WTC11 (cell line): ENCODE data around the gene PSMF1.

Source experiments
- CBFB ChIP-seq: sonication (generic); formaldehyde crosslinking; IDR thresholded peaks from 2 replicates; pipeline ENCODE4 v1.8.1; 2022; ENCODE audit warnings: mild to moderate bottlenecking, low read depth, missing genetic modification reagents
- FOXK1 ChIP-seq: sonication (generic); formaldehyde crosslinking; IDR thresholded peaks from 2 replicates; pipeline ENCODE4 v1.8.0; 2022; ENCODE audit warnings: mild to moderate bottlenecking, moderate library complexity, missing genetic modification reagents
- MYBL2 ChIP-seq: sonication (generic); formaldehyde crosslinking; IDR thresholded peaks from 2 replicates; pipeline ENCODE4 v1.8.1; 2023; ENCODE audit warnings: mild to moderate bottlenecking, moderate library complexity, missing genetic modification reagents
- NR3C1 ChIP-seq: sonication (generic); formaldehyde crosslinking; conservative IDR thresholded peaks from 2 replicates; pipeline ENCODE4 v1.8.1; 2023; ENCODE audit warnings: low read depth, mild to moderate bottlenecking, missing genetic modification reagents
- TF ChIP-seq, protein P1 (sequence below): fragments of 200-600 bp; IDR thresholded peaks from 2 replicates; pipeline ENCODE4 v1.8.0; 2022; ENCODE audit warnings: antibody characterized with exemption
- TF ChIP-seq, protein P2 (sequence below): sonication (generic); formaldehyde crosslinking; IDR thresholded peaks from 2 replicates; pipeline ENCODE4 v1.8.0; 2022; ENCODE audit warnings: mild to moderate bottlenecking, missing genetic modification reagents
- TF ChIP-seq, protein P3 (sequence below): sonication (generic); formaldehyde crosslinking; IDR thresholded peaks from 2 replicates; pipeline ENCODE4 v1.8.1; 2023; ENCODE audit warnings: mild to moderate bottlenecking, missing genetic modification reagents, moderate library complexity

DNA sequence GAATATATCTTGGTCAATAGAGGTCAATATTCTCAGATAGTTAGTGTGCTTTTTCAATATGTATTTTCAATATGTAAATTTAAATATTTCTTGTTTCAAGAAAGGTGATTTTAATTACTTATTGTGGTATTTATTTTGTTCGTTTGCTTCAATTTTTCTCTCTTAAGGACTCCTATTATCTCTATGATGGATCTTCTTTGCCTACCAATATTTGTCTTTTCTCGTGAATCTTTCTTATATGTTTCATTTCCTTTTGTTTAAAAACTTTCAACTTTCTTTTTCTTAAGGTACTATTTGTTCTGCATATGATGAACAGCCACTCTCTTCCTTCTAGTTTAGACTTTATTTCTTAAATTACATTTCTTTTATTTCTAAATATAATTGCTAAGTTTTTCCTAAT, 46.1 kb upstream of the PSMF1 start:
- TF ChIP-seq, protein P1, sequence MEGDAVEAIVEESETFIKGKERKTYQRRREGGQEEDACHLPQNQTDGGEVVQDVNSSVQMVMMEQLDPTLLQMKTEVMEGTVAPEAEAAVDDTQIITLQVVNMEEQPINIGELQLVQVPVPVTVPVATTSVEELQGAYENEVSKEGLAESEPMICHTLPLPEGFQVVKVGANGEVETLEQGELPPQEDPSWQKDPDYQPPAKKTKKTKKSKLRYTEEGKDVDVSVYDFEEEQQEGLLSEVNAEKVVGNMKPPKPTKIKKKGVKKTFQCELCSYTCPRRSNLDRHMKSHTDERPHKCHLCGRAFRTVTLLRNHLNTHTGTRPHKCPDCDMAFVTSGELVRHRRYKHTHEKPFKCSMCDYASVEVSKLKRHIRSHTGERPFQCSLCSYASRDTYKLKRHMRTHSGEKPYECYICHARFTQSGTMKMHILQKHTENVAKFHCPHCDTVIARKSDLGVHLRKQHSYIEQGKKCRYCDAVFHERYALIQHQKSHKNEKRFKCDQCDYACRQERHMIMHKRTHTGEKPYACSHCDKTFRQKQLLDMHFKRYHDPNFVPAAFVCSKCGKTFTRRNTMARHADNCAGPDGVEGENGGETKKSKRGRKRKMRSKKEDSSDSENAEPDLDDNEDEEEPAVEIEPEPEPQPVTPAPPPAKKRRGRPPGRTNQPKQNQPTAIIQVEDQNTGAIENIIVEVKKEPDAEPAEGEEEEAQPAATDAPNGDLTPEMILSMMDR = no peak
- TF ChIP-seq, protein P2, sequence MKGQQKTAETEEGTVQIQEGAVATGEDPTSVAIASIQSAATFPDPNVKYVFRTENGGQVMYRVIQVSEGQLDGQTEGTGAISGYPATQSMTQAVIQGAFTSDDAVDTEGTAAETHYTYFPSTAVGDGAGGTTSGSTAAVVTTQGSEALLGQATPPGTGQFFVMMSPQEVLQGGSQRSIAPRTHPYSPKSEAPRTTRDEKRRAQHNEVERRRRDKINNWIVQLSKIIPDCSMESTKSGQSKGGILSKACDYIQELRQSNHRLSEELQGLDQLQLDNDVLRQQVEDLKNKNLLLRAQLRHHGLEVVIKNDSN = no peak
- TF ChIP-seq CBFB (CRISPR knock-in tag) (no peak), MYBL2 (no peak), NR3C1 (CRISPR knock-in tag) (no peak), FOXK1 (CRISPR knock-in tag) (no peak)
- TF ChIP-seq, protein P3, sequence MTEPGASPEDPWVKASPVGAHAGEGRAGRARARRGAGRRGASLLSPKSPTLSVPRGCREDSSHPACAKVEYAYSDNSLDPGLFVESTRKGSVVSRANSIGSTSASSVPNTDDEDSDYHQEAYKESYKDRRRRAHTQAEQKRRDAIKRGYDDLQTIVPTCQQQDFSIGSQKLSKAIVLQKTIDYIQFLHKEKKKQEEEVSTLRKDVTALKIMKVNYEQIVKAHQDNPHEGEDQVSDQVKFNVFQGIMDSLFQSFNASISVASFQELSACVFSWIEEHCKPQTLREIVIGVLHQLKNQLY (CRISPR knock-in tag) = no peak
